ENCODE measurements around the gene DLGAP1. TPM values are rescaled to one million over a fixed set of nuclear protein-coding genes. Genes with fewer than 3 reads are reported as not detected.

The DLGAP1 gene
- total RNA-seq, 1 donor from 2014 or later = 4.4 TPM

DNA sequence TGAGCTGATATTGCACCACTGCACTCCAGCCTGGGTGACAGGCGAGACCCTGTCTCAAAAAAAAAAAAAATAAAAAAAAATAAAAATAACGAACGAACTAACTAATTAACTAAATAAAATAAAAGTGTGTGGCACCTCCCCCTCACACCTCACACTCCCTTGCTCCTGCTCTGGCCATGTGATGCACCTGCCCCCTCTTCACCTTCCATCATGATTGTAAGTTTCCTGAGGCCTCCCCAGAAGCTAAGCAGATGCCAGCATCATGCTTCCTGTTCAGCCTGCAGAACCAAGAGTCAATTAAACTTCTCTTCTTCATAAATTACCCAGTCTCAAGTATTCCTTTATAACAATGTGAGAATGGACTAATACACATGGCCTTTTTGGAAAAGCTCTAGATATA, 773.0 kb downstream of the DLGAP1 start:
- DNase-seq = no peak

DNA sequence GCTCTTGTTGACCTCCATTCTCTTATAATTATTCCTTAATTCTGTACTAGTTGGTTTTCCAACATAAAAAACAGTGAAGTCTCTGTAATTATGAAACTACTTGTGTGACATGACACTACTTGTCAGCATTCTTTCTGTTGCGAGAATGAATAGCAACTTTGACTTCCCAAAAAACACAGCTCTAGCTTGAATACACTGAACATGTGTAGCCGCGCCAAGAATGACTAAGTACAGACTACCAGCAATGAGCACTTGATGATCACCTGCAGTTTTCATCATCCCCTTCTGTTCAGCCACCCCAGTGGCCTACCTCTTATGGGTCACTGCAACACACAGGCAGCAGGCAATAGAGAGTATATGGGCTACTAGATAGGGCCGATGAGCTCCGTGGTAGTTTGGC, 775.9 kb downstream of the DLGAP1 start:
- DNase-seq = peak; percentile 24

DNA sequence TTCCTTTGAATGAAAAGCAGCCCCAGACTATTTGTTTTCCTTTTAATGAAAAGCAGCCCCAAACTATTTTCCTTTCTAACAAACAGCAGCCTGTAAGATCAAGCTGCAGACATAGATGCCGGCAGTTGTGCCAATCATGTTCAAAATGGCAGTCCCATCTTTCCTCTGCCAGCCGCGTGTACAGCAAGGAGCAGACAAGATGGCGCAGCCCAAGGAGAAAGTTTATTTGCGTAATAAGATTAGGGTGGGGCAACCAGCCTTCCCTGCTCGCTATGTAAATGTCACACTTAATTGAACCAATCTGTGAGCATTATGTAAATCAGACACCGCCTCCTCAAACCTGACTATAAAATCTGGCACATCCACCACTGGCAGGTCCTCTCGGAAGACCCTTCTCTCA, 779.1 kb downstream of the DLGAP1 start:
- DNase-seq = no peak

DNA sequence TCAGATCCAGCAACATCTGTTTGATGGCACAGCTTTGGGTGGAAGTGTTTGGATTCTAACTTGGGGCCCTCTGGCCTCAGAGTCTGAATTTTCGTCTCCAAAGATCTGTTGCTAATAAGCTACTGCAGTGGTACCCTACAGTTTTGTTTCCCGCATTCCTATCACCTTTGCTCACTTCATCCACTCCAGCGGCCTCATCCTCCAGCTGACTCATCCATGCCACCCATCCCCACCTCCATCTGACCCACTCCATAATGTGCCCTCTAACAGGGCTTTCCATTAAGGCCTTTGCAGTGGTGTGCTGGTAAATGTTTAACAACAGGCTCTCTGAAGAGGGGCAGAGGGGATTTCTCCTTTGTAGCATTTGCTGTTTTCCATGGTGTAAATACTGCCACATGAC, 779.7 kb downstream of the DLGAP1 start:
- no peak for DNase-seq

DNA sequence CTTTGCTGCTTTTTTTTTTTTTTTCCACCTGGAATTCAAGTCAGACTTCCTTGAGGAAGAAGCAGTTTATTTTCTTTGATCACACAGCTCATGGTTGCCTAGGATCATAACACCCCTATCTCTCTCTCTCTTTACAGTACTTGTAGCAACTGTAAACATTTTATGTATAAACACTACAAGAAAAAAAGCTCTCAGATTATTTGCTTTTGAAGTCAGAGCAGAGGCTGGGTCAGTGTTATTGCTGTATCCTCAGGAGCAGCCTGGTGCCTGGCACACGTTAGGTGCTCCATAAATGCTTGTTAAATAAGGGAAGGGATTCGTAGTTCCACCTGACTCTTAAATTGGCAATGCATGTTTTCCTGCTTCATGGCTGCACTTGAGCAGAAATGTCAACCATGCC, 783.9 kb downstream of the DLGAP1 start:
- DNase-seq = no peak

DNA sequence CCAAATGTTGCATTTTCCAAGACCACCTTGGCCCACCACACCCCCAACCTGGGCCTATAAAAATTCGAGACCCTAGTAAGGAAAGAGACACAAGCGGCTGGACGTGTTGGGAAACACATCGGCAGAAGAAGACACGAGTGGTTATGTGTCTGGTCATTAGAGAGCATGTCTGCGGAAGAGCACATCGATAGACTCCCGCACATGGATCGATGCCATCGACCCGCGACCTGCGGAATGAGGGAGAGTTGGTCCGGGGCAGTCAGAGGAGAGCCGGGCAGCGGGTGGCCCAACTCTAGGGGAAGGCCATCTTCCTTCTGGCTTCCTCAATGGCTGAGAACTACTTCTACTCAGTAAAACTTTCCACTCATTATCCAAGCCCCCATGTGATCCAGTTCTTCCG, 785.7 kb downstream of the DLGAP1 start:
- DNase-seq = no peak

DNA sequence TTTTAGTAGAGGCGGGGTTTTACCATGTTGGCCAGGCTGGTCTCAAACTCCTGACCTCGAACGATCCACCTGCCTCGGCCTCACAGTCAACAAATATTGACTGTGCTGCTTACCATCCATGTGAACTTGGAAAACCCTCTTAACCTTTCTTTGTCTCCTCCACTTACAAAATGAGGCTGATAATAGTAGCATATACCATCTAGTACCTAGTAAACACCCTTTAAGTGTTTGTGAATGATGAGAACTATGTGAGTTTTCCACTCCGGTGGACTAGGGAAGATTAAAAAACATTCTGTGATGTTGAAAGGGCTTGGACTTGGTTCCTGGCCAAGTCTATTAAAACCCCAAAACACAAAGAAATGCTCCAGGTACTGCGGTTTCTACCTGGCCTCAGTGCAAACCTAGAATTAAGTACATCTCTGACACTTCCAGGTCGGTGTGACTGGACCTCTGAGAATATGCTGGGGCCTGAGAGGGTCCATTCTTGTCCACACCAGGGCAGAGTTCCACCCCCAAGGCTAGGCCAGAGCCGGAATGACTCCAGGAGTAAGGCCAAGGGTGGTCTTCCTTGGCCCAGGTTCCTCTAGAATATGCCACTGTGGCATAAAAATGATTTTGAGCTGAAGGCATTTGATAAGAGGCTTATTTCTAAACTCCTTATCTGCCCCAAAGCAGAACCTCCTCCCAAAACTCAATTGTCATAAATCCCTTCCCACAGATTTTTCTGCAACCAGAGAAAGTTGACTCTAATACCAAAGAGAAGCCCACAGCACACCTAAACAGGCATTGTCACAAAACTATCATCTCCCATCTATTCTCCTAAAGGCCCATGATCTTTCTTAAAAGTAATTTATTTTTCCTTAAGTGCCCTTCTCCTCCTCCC, 787.6 kb downstream of the DLGAP1 start:
- DNase-seq = no peak

DNA sequence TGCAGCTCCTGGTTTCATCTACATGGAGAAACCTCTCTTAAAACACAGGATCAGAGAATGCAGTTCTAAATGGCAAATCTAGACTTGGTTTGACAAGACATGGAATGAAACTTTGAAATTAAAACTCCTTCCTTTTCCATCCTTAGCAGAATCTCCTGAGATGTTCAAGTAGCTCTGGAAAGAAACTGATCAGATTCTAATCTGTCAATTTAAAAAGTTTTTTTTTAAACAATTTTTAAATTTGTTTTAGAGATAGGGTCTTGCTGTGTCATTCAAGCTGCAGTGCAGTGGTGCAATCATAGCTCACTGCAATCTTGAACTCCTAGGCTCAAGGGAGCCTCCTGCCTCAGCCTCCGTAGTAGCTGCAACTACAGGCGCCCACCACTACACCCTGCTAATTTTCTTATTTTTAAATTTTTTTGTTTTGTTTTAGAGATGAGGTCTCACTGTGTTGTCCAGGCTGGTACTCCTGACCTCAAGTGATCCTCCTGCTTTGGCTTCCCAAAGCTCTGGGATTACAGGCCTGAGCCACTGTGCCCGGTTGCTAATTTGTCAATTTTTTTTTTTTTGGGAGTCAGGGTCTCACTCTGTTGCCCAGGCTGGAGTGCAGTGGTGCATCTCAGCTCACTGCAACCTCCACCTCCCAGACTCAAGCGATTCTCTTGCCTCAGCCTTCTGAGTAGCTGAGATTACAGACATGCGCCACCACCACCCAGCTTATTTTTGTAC, 788.4 kb downstream of the DLGAP1 start:
- DNase-seq = no peak

DNA sequence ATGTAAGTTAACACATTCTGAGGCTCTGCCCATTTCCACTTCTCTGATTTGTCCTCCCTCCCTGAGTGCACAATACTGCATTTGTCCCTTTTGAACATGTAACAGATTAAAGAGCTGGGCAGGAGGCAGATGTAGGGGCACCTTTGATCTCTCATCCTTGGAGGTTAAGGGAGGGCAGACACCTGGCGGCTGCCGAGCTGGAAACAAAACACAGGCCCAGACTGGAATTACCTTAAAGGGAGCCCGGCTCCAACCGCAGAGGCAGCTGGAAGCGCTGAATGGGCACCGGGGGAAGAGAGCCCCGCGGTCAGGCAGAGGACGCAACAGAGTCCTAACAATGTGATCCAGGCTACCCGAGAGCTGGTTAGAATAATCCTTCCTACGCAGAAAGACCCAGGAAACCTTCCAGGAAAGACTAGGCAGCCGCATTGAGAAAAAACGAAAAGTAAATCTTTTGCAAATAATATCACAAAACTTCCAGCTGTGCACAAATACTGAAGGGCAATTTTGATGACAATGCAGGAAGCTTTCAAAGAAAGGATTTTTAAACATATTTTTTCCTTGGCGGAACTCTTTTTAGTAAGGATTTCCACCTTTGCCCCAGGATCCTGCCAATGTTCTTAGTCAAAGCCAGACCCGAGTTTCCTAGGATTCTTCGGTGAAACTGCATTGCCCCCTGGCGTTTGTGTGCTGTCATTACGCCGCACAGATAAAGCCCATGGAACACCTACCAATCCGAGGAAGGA, 789.2 kb downstream of the DLGAP1 start:
- DNase-seq = peak; percentile 95

DNA sequence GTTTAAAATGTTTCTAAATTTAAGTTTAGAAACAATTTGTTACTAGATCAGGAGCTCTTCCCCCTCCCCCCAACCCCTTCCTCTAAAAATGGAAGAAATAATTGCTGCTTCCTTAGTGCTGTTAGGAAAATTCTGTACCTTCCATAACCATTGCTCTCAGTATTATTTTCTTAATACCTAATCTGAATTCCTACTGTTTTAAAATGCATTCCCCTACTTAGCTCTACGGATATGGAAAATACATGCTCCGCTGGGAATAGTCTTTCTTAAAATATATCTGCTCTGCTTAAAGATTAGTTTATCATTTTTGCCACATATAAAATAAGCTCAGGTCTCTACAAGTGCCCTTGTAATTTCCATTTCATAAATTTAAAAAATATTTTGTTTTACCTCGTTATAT, 789.9 kb downstream of the DLGAP1 start:
- DNase-seq = no peak

DNA sequence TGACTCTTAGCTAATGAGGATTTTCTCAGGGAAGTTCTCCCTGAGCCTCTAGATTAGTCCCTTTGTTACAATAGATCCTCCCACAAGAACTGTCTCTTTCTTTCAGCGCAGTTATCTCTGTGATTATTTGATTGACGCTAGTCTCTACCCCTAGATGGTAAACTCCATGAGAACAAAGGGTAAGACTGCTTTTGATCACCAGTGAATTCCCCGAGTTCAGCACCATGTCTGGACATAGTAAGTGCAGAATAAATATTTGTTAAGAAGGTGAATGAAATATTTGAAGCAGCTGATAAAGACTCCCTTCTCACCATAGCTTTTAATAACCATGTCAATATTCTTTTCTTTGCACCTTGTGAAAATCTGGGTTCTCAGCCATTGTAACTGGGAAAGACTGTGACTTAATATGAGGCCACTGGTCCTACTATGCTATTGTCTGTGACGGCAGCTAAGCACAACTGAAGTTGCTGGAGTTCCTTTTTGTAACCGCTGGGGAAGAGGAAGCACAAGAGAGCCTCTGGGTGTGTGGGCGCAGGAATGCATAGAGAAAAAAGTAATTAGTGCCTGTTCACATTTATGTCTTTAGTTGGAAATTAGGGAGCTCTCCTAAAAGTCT, 790.4 kb downstream of the DLGAP1 start:
- no peak for DNase-seq

DNA sequence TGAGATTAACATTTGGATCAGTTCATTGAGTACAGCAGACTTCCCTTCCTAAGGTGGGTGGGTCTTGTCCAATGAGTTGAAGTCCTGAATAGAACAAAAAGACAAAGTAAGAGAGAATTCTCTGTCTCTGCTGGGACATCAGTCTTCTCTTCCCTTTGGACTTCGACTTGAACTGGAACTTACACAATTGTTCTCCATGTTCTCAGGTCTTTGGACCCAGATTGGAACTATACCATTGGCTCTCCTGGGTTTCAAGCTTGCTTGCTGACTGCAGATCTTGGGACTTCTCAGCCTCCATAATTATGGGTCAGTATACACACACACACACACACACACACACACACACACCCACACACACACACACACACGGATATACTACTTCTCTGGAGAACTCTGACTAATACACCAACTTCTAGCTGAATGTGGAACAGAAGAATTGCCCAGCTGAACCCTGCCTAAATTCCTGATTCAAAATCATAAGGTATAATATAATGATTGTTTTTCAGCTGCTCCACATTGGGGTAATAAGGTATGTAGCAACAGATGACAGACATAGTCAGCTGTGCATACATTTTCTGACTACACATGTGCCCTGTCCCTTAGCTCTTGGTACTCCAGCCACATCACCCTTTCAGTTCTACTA, 791.1 kb downstream of the DLGAP1 start:
- no peak for DNase-seq

DNA sequence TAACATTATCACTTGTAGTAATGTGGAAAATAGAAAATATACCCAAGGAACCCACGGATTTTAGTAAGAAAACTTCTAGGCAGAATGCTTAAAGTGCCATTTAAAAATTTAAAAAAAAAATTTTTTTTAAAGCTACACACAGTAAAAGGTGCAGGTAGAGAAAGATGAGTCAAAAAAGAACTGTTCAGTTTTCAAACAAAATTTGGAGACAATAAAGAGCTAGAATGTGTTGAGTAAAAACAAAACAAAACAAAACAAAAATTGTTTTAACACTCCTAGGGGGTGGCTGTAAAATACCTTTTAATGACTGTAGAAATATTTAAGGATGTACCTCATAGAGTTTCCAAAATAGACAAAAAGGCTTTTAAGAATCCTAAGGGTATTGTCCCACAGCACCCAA, 793.1 kb downstream of the DLGAP1 start:
- DNase-seq = no peak

DNA sequence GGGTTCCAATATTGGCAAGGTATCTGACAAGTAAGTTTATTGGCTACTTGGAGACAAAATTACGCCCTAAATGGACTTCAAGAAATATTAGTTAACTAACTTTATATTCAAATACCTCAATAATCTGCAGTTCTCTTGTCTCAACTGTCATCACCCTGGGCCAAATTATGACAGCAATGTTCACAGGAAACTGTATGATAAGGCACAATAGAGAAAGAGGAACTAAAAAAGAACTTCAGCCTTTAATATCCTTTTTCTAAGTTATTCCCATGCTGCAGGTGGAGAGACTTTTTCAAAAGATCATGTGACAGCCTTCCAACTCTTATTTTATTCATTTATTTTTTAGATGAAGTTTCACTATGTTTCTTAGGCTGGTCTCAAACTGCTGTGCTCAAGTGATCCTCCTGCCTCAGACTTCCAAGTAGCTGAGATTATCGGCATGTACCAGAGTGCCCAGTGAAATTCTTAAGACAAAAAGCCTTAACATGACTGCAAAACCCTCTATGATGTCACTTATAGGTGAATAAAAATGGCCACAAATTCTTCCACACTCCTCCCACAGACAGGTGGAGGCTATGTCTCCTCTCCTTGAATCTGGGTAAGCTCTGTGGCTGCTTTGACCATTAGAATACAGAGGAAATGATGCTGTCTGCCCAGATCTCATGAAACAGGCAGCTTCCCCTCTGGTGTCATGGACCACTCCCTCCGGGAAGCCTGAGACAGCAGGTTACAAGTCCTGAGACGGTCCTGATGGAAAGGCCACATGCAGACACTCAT, 794.2 kb downstream of the DLGAP1 start:
- no peak for DNase-seq

DNA sequence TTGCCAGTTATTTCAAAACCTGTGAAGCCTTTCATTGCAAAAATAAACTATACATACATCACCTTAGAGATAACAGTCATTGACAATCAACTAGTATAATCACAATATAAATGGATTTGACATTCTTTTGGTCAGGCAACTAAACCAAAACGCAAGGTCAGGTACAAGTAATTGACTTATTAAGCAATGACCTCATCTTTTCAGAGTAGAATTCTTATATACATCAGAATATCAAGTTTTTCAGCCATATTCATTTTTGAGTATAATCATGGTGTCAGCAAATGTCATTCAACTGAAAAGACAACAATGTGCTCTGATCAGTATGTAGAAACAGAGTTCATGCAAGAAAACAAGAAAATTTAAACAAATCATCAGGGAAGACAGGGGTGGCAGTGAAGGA, 796.6 kb downstream of the DLGAP1 start:
- DNase-seq = no peak

DNA sequence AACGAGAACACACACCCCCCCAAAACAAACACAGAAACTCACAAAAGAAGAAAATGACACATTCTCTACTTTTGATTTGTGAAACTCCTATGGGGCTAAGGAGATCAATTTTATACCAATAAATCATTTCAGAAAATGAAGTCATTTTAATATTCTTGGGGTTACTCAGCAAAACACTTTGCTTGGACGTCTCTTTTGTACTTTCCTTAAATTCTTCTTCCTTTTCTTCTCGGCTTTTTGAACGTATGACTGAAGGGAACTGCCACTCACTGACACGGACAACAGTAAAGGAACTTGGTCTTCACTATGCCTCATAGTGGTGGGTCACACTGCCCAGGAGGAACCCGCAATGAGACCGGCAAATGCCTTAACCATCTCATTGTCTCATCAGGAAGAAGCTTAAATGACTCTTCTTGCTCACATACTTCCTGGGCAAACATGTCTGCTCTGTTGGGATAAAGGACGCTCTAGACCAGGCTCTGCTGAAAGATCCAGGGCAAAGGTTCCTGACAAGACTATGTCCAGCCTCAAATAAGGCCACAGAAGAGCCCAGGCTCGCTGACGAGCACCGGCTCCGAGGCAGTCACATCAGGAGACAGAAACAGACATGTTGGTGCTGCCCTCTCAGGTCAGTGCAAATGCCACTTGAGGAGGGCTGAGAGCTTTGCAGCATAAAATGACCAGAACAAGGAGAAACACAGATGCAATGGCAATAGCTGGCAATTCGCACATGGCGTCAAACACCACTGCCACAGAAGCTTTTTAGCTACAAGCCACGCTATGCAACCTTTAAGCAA, 799.7 kb downstream of the DLGAP1 start:
- DNase-seq = no peak

DNA sequence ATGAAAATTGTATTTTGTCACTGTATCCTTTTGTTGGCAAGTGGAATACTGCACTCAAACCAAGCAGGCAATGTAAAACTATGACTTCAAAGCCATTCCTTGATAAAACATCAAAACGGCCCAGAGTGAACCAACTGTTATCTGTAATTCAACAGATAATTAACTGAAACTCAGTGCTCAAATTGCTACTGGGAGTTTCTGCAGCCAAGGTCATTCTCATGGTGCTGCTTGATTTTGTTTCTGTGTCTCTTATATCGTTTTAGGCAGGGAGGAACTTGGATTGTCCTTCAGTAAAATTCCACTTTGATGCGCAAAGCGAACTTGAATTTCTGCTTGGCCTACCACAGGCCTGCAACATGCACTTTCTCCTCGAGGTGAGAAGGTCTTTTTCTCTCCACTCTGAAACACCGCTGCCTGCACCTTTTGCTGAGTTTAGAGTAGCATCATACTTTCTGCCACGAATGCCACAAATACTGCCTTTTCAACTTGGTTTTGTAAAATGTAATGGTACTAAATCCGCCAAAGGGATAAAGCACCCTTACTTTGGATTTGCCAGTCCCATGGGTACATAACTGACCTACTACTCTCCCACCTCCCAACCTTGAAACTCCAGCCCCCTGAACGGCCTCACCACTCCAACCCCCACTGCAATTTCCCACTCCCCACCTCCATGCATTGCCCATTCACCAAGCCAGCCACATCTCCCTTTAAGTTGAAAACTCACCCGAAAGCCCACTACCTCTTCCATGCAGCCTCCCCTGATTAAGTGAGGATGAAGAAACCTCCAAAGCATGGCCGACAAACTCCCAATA, 800.5 kb downstream of the DLGAP1 start:
- no peak for DNase-seq

DNA sequence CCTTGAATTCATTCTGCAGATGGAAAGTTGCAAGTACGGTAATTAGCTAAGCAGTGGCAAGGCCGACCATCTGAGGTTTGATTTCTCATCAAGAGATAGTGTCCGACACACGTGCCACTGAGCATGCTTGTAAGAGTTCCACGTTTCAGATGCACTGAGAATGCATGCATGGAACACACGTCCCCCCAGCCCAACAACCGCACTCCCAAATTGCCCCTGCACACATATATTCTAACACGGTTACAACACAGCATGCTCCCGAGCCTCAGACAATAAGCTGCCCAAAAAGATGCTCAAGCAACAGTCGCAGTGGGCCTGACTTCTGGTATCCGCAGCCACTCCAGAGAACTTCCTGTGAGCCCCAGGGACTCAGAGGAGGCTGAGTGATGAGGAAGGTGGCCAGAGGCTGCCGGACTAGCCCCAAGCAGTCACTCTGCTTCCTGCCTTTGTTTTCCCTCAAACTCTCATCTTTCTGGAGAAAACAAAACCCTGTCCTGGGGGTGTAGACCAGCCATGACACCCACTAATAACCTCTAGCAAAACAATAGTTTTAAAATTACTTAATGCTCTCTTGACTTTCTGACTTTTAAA, 801.2 kb downstream of the DLGAP1 start:
- DNase-seq = no peak

DNA sequence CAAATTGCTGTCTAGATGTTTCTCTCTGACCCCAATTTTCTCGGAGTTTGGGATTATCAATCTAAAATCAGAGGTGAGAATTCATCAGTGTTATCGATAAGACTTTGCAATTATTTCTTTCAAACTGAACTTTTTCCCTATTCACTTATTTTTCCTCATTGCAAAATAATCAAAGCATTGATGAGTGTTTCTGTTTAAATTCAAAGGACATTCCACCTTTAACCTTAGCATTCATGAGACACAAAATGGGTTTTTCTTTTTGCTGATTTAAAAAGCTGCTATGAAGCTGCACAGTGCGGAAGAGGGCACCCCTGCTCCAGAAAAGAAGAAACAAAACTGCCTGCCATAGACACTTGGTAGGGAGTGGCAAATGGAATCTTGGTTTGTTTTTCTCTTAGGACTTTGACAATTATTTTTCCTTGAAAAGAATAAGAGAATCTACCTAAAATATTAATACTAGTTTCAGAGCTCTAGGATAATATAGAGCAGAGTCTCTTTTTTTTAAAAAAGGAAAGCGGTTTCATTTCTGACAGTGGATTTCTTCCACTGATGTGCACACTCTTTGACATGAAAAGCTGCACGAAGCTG, 801.8 kb downstream of the DLGAP1 start:
- DNase-seq = no peak

Measured in tongue (tissue), 2 donors.